HG03521 (cell line): Measurements from ENCODE around the gene LDB2.

Experiments used
- ATAC-seq: cut with Tn5 transposase; IDR thresholded peaks from one replicate; pipeline ENCODE4 v1.9.1; 2021; ENCODE audit warnings: mild to moderate bottlenecking, moderate library complexity; ENCODE audit not compliant: unreplicated experiment

The LDB2 gene

GRCh38 chr4:16516796-16517439 lies 381.5 kb downstream of the LDB2 start:
- no peak for ATAC-seq

- no peak for ATAC-seq
Measured at GRCh38 chr4:16513876-16514275, 384.6 kb downstream of the LDB2 start.

DNA sequence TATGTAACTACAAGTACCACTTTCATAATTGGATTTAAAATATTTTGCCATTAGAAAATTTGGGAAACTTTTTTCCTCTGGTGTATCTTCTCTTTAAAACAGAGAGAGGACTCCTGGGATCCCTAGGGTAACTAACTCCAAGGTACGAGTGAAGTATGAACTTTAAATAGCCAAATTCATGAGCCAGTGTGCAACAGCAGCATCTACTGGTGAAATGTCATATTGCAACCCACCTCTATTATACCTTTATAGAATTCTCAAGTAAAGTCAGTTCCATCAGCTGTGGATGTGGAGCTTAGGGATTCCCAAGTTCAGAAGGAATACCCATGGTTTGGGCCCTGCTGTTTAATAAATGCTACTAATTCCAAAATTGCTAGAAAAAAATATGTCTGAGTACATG lies 389.5 kb downstream of the LDB2 start:
- no peak for ATAC-seq

- ATAC-seq, result no peak
Measured at GRCh38 chr4:16505726-16506125, 392.7 kb downstream of the LDB2 start.

DNA sequence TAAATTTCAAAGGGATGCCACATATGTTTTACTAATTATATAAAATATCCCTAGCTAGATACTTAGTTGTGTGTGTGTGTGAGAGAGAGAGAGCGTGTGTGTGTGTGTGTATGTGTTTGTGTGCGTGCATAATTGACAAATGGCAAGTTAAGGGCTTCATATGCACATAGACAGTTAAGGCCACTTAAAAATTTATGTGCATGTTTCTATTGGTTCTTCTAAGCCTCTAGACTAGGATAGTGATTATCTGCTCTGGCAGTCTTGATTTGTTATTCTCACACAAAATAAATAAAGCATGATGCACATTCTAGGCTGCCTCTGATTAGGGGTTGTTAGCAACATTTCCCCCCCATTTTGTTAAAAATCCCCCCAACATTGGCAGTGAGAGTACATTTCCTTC lies 393.2 kb downstream of the LDB2 start:
- ATAC-seq, result no peak

DNA sequence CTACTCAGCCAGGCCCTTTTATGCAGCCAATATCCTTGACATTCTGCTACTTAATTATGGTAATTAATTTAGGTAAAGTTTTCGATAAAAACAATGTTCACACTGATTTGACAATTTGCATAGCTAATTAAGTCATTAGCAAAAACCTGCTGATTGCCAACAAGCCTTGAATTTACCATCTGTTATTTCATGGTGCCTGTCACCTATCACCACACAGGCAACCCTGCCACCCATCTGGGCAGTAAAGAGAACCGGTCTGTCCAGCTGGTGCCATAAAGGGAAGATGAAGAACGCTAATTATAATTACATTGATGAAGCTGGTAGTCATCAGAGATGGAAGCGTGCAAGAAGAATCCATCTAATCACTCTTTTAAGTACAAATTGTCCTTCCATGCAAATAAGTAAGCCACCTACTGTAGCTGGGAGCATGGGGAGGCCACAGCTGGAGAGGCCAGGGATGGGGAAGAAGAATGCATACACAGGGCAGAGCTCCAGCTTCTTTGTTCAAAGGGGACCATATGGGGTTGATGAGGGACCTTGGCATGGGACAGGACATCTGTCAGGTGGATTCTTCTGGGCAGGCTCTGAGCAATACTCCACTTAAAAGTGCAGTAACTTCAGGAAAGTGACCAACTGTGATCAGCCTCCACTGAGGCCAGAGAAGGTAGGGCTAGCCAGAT lies 394.9 kb downstream of the LDB2 start:
- ATAC-seq, result no peak

DNA sequence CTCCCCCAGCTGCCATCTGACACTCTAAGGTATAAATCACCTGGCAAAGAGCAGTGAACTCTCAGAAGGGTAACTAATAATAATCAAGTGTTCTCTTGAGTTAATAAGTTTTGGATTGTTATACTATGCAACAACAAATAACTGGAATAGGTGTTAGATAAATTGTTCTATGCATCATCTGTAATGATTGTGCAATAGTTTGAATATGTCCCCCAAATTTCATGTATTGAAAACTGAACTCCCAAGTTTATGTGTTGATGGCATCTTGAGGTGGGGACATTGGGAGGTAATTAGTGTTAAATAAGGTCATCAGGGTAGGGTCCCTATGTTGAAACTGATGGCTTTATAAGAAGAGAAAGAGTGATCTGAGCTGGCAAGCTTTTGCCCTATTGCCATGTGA lies 399.5 kb downstream of the LDB2 start:
- ATAC-seq, result no peak

- ATAC-seq, result no peak
Measured at GRCh38 chr4:16496501-16496900, 401.9 kb downstream of the LDB2 start.

GRCh38 chr4:16492872-16493271 lies 405.6 kb downstream of the LDB2 start:
- no peak for ATAC-seq

- ATAC-seq, result no peak
Measured at GRCh38 chr4:16489226-16489625, 409.2 kb downstream of the LDB2 start.

DNA sequence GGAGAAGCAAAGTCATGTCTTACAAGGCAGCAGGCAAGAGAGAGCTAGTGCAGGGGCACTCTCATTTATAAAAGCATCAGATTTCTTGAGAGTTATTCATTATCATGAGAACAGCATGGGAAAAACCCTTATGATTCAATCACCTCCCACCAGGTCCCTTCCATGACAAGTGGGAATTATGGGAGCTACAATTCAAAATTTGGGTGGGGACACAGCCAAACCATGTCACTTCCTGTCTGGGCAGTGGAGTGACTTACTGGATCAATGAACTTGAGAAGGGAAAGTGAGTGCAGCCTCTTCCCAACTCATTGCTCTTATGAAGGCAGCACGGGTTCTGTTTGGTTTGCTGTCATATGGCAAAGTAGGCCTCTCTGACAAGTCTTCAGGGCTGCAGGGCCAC lies 410.4 kb downstream of the LDB2 start:
- no peak for ATAC-seq

GRCh38 chr4:16484711-16485110 lies 413.7 kb downstream of the LDB2 start:
- ATAC-seq, result no peak

DNA sequence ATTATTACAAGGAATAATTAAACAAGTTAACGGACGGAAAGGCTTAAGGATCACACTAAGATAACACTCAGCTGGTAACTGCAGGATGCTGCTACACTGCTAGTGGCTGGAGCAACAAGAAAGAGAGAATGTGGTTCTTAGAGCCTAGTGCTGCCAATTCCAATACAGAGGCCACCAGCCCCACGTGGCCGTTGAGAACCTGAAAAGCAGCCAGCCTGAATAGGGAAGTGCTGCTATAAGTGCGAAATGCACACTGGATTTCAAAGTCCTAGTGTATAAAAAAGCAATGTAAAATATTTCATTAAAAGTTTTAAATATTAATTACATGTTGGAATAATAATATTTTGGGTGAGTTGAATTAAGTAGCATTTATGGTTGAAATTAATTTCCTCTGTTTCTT lies 414.9 kb downstream of the LDB2 start:
- ATAC-seq, result no peak

DNA sequence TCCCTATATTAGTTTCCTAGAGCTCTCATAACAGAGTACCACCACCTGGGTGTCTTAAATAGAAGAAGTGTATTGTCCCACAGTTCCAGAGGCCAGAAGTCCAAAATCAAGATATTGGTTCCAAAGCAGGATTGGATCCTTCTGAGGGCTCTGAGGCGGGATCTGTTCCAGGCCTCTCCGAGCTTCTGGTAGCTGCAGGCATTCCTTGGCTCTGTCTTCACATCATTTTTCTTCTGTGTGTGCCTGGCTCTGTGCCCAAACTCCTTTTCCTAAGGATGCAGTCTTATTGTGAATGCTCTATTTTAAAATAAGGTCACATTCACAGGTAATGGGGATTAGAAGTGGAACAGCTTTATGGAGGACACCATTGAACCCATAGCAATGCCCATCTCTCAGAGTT lies 418.4 kb downstream of the LDB2 start:
- no peak for ATAC-seq

GRCh38 chr4:16472537-16472936 lies 425.9 kb downstream of the LDB2 start:
- ATAC-seq, result no peak

DNA sequence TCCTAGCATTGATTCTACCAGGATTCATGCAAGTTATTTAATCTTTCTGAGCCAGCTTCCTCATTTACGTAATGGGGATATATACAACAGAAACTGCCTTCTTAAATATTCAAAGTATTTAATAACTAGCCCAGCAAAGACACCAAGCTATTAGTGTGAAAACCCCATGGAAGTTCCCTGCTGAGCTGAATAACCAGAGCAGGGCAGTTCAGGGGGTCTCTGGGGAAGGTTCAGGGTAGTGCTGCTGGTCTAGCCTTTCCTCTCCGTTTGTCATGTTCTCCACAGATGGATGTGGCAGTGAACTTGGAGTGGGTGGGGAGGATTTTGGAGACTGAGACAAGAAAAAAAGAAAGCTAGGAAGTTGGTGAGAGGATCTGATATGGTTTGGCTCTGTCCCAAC lies 431.4 kb downstream of the LDB2 start:
- no peak for ATAC-seq

DNA sequence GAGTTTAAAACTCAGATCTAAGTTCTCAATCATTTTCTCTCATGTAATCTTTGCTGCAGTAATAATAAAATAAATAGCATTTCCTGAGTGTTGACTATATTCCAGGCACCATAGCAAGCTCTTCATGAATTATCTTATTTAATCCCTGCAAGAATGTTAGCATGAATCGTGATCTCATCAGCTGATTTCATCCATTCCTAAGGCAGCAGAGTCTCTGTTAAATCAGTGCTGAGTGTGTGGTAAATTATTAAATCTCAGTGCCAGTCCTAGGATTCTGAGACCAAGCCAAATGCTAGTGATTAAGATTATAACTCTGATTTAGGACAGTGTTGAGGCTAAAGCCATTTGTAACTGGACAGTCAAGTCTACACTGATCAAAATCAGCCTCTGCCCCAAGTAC lies 431.9 kb downstream of the LDB2 start:
- ATAC-seq, result no peak

DNA sequence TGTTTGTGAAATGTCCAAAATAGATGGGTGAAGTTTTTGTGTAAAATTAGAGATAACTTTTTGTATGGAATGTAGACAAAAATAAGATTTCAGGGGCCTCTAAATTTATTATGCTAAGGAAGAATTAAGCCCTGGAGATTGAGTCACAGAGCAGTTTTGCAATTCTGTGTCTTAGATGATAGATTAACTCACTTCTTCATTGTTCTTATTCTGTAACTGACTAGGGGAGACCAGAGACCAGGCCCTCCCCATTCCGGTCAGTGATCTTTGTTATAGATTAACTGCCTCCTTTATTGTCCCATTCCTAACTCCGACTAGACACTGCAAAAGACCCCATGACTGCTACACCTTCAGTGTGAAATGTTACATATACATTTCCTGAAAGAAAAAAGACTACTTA lies 433.8 kb downstream of the LDB2 start:
- ATAC-seq, result no peak

GRCh38 chr4:16462656-16463055 lies 435.8 kb downstream of the LDB2 start:
- ATAC-seq, result no peak

- ATAC-seq, result no peak
Measured at GRCh38 chr4:16461362-16461761, 437.1 kb downstream of the LDB2 start.

GRCh38 chr4:16457944-16458343 lies 440.5 kb downstream of the LDB2 start:
- no peak for ATAC-seq
